ENCODE data around the gene GRM5.

GRCh38 chr11:88535266-88535665, 530.5 kb downstream of the GRM5 start:
- TF ChIP-seq CTCF (conservative IDR thresholded peaks at IDR 0.05) (no peak), EZH2 (IDR thresholded peaks at IDR 0.05; ENCODE audit: low read depth) (no peak)

Measured in PC-9 (cell line).